ENCODE measurements around the gene CDK13.

CDK13 gene

GRCh38 chr7:39934132-39934531, 15.9 kb upstream of the CDK13 start:
- DNase-seq: no peak
- H3K4me3 Mint-ChIP-seq: no peak overlapping the region
- no peaks in the 10 kb centered on the region for H3K4me1 Mint-ChIP-seq (ENCODE audit: low read depth)
- no peak overlapping the region for H3K27ac Mint-ChIP-seq
- H3K9me3 Mint-ChIP-seq: no peaks in the 10 kb centered on the region
- no peaks in the 10 kb centered on the region for H3K27me3 Mint-ChIP-seq
- no peaks in the 10 kb centered on the region for H3K36me3 Mint-ChIP-seq (ENCODE audit: low read depth)

- DNase-seq: no peak
- H3K4me1 Mint-ChIP-seq (ENCODE audit: low read depth): no peaks in the 10 kb centered on the region
- no peak overlapping the region for H3K4me3 Mint-ChIP-seq
- H3K36me3 Mint-ChIP-seq (ENCODE audit: low read depth): no peaks in the 10 kb centered on the region
- no peak overlapping the region for H3K27ac Mint-ChIP-seq
- no peaks in the 10 kb centered on the region for H3K9me3 Mint-ChIP-seq
- no peaks in the 10 kb centered on the region for H3K27me3 Mint-ChIP-seq
Measured at GRCh38 chr7:39936761-39937160, 13.3 kb upstream of the CDK13 start.

DNA sequence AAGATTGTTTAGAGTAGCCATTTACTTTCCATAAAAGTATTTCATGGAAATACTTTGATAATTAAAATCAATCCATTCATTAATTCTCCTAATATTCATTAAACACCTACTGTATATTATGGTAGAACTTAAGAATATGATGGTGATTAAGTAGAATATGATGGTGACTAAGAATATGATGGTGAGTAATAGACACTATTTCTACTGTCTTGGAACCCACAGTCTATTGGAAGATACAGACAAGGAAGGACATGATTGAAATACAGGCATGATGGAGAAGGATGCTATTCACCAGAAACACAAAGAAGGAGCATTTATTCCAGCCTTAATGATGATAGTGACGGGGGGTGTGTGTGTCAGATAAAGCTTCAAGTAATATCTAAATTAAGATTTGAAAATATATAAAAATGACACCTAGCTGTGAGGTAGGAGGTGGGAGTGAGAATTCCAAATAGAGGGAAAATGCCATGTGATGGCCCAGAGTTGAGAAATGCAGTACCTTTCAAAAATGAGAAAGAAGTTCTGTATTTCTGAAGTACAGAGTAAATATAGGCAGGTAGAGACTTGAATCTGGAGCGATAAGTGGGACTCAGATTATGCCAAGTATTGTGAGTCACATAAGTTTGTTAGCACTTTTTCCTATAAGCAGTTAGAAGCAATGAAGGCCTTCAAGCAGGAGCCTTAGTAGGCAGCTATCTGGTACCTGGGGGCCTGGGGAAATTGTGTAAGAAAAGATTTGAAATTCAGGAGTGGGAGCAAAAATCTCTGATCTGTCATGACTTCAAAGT, 12.5 kb upstream of the CDK13 start:
- Mint-ChIP-seq H3K36me3 (ENCODE audit: low read depth) (no peaks in the 10 kb centered on the region), H3K27me3 (no peaks in the 10 kb centered on the region), H3K27ac (no peak overlapping the region), H3K9me3 (no peaks in the 10 kb centered on the region), H3K4me1 (ENCODE audit: low read depth) (no peaks in the 10 kb centered on the region), H3K4me3 (no peak overlapping the region)
- DNase-seq: no peak

DNA sequence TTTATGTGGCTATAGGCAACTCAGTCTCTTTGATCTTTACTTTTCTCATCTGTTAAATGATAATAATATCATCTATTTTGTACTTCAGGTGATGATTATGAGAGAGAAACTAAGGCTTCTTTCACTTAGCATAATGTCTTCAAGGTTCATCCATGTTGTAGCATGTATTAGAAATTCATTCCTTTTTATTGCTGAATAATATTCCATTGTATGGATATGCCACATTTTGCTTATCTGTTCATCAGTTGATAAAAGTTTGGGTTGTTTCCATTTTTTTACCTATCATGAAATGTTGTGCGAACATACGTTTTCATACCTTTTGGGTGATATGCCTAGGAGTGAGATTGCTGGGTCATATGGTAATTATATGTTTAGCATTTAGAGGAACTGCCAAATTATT, 7.2 kb upstream of the CDK13 start:
- Mint-ChIP-seq H3K4me1 (ENCODE audit: low read depth) (peaks cover 8% of the 10 kb centered on the region), H3K27ac (no peak overlapping the region)
- no peak for DNase-seq

DNA sequence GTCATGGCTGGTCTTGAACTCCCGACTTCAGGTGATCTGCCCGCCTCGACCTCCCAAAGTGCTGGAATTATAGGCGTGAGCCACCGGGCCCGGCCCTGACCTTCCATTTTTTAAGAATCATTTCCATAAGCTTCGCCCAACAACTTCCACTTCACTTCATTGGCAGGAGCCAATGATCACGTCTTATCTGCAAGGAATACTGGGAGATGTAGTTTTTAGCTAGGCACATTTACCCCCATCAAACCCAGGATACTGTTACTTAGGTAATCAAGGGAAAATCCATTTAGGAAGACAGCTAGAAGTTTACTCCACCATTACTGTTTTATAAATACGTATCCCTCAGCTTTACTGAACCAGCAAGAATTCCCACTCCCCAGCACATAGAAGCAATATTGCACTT, 3.4 kb upstream of the CDK13 start:
- Mint-ChIP-seq H3K36me3 (ENCODE audit: low read depth) (peaks cover 10% of the 10 kb centered on the region), H3K4me1 (ENCODE audit: low read depth) (peaks cover 20% of the 10 kb centered on the region), H3K27me3 (no peaks in the 10 kb centered on the region), H3K27ac (peak overlapping the region; percentile 13), H3K4me3 (no peak overlapping the region), H3K9me3 (no peaks in the 10 kb centered on the region)
- no peak for DNase-seq

More for the DNA sequence above, 7.2 kb upstream of the CDK13 start:
- Mint-ChIP-seq H3K27me3 (no peaks in the 10 kb centered on the region), H3K4me3 (no peak overlapping the region), H3K9me3 (no peaks in the 10 kb centered on the region), H3K36me3 (ENCODE audit: low read depth) (no peaks in the 10 kb centered on the region)

- DNase-seq: peak; percentile 36
- H3K36me3 Mint-ChIP-seq (ENCODE audit: low read depth): peaks cover 23% of the 10 kb centered on the region
- H3K27me3 Mint-ChIP-seq: no peaks in the 10 kb centered on the region
- H3K27ac Mint-ChIP-seq: peak overlapping the region; percentile 100
- H3K4me3 Mint-ChIP-seq: peak overlapping the region; percentile 100
- H3K9me3 Mint-ChIP-seq: no peaks in the 10 kb centered on the region
- peaks cover 24% of the 10 kb centered on the region for H3K4me1 Mint-ChIP-seq (ENCODE audit: low read depth)
Measured at GRCh38 chr7:39948375-39948955, 1.6 kb upstream of the CDK13 start.

GRCh38 chr7:39948956-39949928, 814 bp upstream of the CDK13 start:
- peak overlapping the region; percentile 100 for H3K27ac Mint-ChIP-seq
- H3K9me3 Mint-ChIP-seq: no peaks in the 10 kb centered on the region
- H3K4me1 Mint-ChIP-seq (ENCODE audit: low read depth): peaks cover 31% of the 10 kb centered on the region
- peak; percentile 98 for DNase-seq
- H3K4me3 Mint-ChIP-seq: peak overlapping the region; percentile 100
- H3K27me3 Mint-ChIP-seq: no peaks in the 10 kb centered on the region
- peaks cover 29% of the 10 kb centered on the region for H3K36me3 Mint-ChIP-seq (ENCODE audit: low read depth)

DNA sequence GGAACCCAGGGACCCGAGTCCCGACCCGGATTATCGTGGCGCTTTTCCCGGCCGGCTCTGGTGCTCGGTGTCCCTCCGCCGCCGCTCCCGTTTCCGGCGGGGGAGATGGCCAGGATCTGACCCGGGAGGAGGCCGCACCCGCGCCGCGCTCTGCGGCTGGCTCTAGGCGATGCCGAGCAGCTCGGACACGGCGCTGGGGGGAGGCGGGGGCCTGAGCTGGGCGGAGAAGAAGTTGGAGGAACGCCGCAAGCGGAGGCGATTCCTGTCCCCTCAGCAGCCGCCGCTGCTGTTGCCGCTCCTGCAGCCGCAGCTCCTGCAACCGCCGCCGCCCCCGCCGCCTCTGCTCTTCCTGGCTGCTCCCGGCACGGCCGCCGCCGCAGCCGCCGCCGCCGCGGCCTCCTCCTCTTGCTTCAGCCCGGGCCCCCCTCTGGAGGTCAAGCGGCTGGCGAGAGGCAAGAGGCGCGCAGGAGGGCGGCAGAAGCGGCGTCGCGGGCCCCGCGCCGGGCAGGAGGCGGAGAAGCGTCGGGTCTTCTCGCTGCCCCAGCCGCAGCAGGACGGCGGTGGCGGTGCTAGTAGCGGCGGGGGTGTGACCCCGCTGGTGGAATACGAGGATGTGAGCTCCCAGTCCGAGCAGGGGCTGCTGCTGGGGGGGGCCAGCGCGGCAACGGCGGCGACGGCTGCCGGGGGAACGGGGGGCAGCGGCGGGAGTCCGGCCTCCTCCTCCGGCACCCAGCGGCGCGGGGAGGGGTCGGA, 593 bp downstream of the CDK13 start:
- DNase-seq: peak; percentile 72
- peaks cover 45% of the 10 kb centered on the region for H3K4me1 Mint-ChIP-seq (ENCODE audit: low read depth)
- no peaks in the 10 kb centered on the region for H3K9me3 Mint-ChIP-seq
- no peaks in the 10 kb centered on the region for H3K27me3 Mint-ChIP-seq
- peak overlapping the region; percentile 100 for H3K4me3 Mint-ChIP-seq
- H3K27ac Mint-ChIP-seq: peak overlapping the region; percentile 100
- peaks cover 40% of the 10 kb centered on the region for H3K36me3 Mint-ChIP-seq (ENCODE audit: low read depth)

DNA sequence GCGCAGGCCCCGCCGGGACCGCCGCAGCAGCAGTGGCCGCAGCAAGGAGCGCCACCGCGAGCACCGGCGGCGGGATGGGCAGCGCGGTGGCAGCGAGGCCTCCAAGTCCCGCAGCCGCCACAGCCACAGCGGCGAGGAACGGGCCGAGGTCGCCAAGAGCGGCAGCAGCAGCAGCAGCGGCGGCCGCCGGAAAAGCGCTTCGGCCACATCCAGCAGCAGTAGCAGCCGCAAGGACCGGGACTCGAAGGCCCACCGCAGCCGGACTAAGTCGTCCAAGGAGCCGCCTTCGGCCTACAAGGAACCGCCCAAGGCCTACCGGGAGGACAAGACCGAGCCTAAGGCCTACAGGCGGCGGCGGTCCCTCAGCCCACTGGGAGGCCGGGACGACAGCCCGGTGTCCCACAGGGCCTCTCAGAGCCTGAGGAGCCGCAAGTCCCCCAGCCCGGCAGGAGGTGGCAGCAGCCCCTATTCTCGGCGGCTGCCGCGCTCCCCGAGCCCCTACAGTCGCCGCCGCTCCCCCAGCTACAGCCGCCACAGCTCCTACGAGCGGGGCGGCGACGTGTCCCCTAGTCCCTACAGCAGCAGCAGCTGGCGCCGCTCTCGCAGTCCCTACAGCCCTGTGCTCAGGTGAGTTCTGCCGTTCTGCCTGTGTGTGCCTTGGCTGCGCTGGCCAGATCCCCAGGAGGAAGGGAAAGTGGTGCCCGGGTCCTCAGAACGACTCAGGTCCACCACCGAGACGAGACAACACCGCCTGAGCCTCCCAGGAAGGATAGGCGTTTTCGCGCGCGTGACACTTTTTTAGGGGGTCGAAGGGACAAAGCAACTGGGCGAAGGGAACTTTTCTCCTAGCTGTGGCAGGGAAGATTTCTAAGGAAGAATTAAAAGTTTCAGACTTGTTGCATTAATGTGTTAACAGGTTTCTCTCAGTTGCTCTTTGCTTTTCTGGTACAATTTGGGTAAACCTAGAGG, 1.5 kb downstream of the CDK13 start:
- peaks cover 44% of the 10 kb centered on the region for H3K36me3 Mint-ChIP-seq (ENCODE audit: low read depth)
- no peaks in the 10 kb centered on the region for H3K9me3 Mint-ChIP-seq
- no peaks in the 10 kb centered on the region for H3K27me3 Mint-ChIP-seq
- H3K4me3 Mint-ChIP-seq: peak overlapping the region; percentile 89
- peak; percentile 77 for DNase-seq
- peak overlapping the region; percentile 91 for H3K27ac Mint-ChIP-seq
- peaks cover 50% of the 10 kb centered on the region for H3K4me1 Mint-ChIP-seq (ENCODE audit: low read depth)

DNA sequence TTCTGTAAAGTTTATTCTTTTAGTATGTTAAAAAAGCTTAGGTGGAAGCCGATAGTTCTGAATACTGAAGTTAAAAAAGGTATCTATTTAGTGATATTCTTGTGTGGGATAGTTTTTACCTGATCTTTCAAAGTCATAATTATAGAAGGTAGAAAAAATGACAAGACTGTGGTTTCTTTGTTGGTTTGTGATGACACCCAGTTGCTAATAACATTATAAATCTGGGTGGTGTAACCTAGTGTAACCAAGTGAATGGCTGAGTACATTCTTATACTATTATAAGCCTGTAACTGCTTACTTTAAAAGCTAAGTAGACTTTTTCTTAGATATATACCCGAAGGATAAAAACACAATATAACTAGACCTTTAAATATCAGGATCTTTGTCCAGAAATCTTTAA, 2.3 kb downstream of the CDK13 start:
- no peak for DNase-seq
- Mint-ChIP-seq H3K27me3 (no peaks in the 10 kb centered on the region), H3K27ac (peak overlapping the region; percentile 91), H3K36me3 (ENCODE audit: low read depth) (peaks cover 49% of the 10 kb centered on the region), H3K4me3 (peak overlapping the region; percentile 89), H3K4me1 (ENCODE audit: low read depth) (peaks cover 55% of the 10 kb centered on the region), H3K9me3 (no peaks in the 10 kb centered on the region)

- H3K4me1 Mint-ChIP-seq (ENCODE audit: low read depth): peaks cover 55% of the 10 kb centered on the region
- peak overlapping the region; percentile 89 for H3K27ac Mint-ChIP-seq
- no peak for DNase-seq
- H3K9me3 Mint-ChIP-seq: no peaks in the 10 kb centered on the region
- peaks cover 49% of the 10 kb centered on the region for H3K36me3 Mint-ChIP-seq (ENCODE audit: low read depth)
- H3K27me3 Mint-ChIP-seq: no peaks in the 10 kb centered on the region
- peak overlapping the region; percentile 89 for H3K4me3 Mint-ChIP-seq
Measured at GRCh38 chr7:39952803-39953202, 2.7 kb downstream of the CDK13 start.

DNA sequence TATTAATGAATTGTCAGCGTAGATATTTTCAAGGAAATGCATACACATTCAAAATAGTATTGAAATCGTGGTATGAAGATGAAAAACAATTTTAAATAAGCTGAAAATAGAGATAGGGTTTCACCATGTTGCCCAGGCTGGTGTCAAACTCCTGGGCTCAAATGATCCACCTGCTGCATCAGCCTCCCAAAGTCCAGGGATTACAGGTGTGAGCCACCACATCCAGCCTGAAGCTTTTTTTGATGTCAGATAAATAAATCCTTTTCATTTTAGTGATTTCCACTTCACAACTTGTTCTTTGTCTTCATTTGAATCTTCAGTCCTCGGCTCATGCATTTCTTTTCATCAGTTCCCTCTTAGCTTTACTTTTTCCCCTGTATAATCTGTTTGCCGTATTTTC, 4.6 kb downstream of the CDK13 start:
- Mint-ChIP-seq H3K4me3 (peak overlapping the region; percentile 16), H3K27ac (peak overlapping the region; percentile 15)
- DNase-seq: no peak

GRCh38 chr7:39958038-39958437, 8.0 kb downstream of the CDK13 start:
- Mint-ChIP-seq H3K27me3 (no peaks in the 10 kb centered on the region), H3K36me3 (ENCODE audit: low read depth) (peaks cover 59% of the 10 kb centered on the region), H3K27ac (no peak overlapping the region), H3K4me3 (no peak overlapping the region), H3K4me1 (ENCODE audit: low read depth) (peaks cover 72% of the 10 kb centered on the region), H3K9me3 (peaks cover 3% of the 10 kb centered on the region)
- DNase-seq: no peak

More for the DNA sequence above, 4.6 kb downstream of the CDK13 start:
- H3K36me3 Mint-ChIP-seq (ENCODE audit: low read depth): peaks cover 50% of the 10 kb centered on the region
- no peaks in the 10 kb centered on the region for H3K27me3 Mint-ChIP-seq
- no peaks in the 10 kb centered on the region for H3K9me3 Mint-ChIP-seq
- peaks cover 56% of the 10 kb centered on the region for H3K4me1 Mint-ChIP-seq (ENCODE audit: low read depth)

Measured in activated T-cell treated with anti-CD3 and anti-CD28 coated beads, Interleukin-2, amount 50 U/mL, for 24 hours (primary cell).